ENCODE measurements around the gene CTNNA2.

- TF ChIP-seq USF2 (IDR thresholded peaks at IDR 0.05; ENCODE audit: low read length) (no peak), GTF2F1 (IDR thresholded peaks at IDR 0.05; ENCODE audit: borderline replicate concordance, low read depth, low read length) (no peak), SRF (IDR thresholded peaks at IDR 0.05; ENCODE audit: low read depth, low read length) (no peak), CTCF (IDR thresholded peaks at IDR 0.05; ENCODE audit: control extremely low read depth in 1 of 3, insufficient read depth in 1 of 3, low read depth in 1 of 3, low read length in 3 of 3) (no peak), KDM1A (IDR thresholded peaks at IDR 0.05; ENCODE audit: borderline replicate concordance, low read length) (no peak), CEBPB (IDR thresholded peaks at IDR 0.05; ENCODE audit: low read depth, low read length) (no peak), POLR2A (IDR thresholded peaks at IDR 0.05; ENCODE audit: control extremely low read depth in 1 of 2, low read depth in 2 of 2, low read length in 2 of 2) (no peak)
These were observed 416.8 kb downstream of the CTNNA2 start for GRCh38 chr2:79929624-79930023.

Measured in H1 (cell line).